GM18868 (cell line): ENCODE results near the gene TAS2R20.
"Not testable (repeated sequence)": the region's sequence is repeated elsewhere in the genome, so short reads cannot be mapped to it uniquely, and the experiment has no call there.

Source experiments
- ATAC-seq: cut with Tn5 transposase; IDR thresholded peaks from one replicate; pipeline ENCODE4 v1.9.1; 2021; ENCODE audit warnings: mild to moderate bottlenecking, moderate library complexity; ENCODE audit not compliant: unreplicated experiment

Gene TAS2R20, protein sequence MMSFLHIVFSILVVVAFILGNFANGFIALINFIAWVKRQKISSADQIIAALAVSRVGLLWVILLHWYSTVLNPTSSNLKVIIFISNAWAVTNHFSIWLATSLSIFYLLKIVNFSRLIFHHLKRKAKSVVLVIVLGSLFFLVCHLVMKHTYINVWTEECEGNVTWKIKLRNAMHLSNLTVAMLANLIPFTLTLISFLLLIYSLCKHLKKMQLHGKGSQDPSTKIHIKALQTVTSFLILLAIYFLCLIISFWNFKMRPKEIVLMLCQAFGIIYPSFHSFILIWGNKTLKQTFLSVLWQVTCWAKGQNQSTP

DNA sequence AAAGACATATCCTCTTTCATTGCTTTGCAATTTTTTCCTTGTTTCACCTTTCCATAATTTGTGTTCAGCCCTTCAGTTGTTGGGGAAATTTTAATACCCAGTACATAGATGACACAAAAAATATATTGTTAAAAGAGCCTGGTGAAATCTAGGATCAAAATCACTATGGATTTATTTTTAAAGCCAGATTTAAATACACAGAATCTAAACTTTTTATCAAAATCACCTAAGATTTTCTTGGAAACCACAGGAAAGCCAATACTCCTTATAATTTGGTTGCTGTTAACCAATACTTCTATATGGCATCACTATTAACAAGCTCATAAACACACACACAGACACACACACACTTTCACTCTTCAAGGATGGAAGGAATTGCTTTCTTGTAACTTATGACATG is at the start of gene TAS2R20:
Gene TAS2R20 (minus strand): TSS at position 101 of the 400 bp plus-strand sequence. CDS start 429 bp downstream, outside the sequence.
- no peak for ATAC-seq

DNA sequence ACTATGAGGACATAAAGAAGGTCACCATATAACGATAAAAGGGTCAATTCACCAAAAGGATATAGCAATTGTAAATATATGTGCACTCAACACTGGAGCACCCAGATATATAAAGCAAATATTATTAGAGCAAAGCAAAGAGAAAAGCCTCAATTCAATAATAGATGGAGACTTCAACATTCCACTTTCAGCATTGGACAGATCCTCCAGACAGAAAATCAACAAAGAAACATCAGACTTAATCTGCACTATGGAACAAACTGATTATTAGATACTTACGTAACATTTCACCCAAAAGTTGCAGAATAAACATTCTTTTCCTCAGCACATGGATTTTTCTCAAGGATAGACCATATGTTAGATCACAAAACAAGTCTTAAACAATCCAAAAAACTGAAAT is 43.3 kb upstream of the TAS2R20 start:
- ATAC-seq: not testable (repeated sequence)

DNA sequence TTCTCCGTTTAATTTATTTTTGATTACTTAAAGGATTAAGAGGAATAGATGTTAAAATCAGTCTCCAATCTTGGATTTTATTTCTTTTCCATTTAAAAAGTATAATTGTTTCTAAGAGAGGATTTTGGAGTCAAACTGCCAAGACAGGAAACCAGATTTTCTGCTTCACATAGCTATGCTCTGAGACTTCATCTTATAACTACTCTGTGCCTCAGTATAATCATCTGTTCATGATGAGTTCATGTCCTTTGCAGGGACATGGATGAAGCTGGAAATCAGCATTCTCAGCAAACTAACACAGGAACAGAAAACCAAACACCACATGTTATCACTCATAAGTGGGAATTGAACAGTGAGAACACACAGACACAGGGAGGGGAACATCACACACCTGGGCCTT is 42.1 kb upstream of the TAS2R20 start:
- ATAC-seq: no peak

DNA sequence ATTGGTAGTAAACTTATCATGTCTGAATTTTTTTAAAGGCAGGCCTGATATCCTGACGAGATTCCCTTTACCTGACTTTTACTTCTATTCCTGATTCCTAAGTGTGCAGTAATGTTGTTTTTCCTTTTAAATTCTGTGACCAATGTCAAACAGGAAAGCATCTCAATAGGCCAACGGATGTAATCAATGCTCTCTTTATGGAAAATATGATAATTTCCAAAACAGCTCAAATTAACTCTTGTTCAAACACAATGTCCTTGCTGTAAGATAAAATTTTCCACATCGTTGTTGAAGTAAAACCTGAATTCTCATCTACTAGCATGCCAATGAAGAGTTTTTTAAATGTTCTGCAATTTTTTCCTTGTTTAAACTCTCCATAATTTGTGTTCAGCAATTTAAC is 41.1 kb upstream of the TAS2R20 start:
- no peak for ATAC-seq

DNA sequence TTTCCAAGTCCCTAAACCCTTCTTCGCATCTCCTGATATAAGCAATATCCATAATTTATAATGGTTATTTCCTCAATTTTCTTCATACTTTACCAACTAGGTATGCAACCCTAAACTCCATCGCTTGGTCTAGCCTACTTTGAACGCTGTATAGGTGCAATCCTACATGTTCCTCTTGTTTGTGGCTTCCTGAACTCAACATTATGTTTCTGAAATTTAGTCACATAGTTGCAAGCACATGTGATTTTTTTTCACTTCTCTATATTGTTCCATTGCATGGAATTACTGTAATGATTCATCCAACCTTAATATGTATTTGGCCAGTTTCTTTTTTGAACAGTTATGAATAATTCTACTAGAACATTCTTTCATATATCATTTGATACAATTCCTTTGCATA is 35.9 kb upstream of the TAS2R20 start:
- ATAC-seq: peak; percentile 91

DNA sequence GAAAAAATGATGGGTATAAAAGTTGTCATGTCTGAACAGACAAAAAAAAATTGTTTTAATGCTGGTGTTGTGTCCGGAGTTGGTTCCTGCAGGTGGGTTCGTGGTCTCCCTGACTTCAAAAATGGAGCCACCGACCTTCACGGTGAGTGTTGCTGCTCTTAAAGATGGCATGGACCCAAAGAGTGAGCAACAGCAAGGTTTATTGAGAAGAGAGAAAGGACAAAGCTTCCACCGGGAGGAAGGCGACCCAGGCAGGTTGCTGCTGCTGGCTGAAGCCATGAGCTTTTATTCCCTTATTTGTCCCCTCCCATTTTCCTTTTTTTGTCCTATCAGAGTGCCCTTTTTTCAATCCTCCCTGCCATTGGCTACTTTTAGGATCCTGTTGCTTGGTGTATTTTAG is 33.2 kb upstream of the TAS2R20 start, which contains the start of gene TAS2R31:
Gene TAS2R31 (minus strand): TSS at position 101 of the 400 bp plus-strand sequence. CDS start 72 bp downstream, at position 29.
- no peak for ATAC-seq

DNA sequence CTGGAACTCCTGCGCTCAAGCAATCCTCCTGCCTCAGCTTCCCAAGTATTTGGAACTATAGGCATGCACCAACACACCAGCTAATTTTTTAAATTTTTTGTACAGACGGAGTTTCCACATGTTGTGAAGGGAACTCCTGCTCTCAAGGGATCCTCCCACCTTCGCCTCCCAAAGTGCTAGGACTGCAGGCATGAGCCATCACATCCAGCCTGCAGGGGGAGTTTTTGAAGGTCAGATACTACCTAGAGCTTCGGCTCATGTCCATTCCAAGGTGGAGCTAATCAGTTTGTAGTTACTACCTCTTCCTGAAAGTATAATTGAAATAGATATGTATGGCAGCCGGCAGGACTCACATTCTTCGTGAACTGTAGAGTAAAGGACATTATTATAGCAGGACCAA is 28.0 kb upstream of the TAS2R20 start:
- ATAC-seq: no peak

DNA sequence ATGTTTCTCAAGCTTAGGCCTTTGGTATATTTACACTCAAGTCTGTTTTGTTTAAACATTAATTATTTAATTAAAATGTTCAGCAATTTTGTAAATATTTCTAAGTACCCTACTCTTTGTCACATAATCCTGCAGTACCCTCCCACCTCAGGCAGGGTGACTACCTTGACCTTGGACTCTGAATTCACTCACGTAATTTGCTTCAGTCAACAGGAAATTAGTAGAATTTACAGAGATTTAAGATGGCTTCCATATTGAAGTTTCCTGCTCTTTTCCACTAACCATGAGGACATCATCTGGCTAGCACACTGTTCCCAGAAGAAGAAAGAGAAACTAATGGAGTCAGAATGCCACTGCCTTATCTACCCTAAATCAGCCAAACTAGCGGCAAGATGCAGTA is 25.3 kb upstream of the TAS2R20 start:
- ATAC-seq: no peak

DNA sequence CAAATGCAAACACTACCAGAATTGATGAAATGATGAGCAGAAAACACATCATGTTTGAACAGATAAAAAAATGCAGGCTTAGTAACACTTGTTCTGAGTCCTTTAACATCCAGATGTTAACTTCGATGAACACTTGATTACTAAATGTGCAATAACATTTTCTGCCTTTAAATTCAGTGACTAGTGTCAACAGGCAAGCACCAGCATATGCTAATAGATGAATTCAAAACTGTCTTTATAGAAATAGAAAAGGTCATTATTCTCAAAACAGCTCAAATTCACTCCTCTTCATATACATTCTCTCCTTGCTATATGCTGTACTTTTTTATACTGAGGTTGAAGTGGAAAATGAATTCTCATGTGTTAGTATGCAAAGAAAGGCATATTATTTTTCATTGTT is 24.4 kb upstream of the TAS2R20 start, which contains the start of gene TAS2R19:
Gene TAS2R19 (minus strand): TSS at position 101 of the 400 bp plus-strand sequence. CDS start 49 bp downstream, at position 52.
- ATAC-seq: no peak

DNA sequence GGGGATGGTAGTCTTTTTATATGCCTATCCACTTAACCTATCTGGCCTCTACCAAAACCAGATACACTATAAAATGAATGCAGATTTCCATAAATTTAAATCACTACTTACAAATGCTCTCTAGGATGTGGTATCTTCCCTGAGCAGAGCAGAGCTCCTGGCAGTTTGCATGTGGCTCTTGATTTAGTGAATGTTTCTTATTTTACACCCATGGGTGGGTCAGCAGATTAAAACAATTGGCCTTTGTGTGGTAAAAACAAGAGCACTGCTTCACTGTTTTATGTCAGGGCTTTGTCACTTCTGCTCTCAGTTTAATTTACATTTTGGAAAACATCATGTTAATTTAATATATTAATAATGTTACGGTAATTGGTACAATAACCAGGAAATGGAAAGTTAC is 18.8 kb upstream of the TAS2R20 start:
- no peak for ATAC-seq

DNA sequence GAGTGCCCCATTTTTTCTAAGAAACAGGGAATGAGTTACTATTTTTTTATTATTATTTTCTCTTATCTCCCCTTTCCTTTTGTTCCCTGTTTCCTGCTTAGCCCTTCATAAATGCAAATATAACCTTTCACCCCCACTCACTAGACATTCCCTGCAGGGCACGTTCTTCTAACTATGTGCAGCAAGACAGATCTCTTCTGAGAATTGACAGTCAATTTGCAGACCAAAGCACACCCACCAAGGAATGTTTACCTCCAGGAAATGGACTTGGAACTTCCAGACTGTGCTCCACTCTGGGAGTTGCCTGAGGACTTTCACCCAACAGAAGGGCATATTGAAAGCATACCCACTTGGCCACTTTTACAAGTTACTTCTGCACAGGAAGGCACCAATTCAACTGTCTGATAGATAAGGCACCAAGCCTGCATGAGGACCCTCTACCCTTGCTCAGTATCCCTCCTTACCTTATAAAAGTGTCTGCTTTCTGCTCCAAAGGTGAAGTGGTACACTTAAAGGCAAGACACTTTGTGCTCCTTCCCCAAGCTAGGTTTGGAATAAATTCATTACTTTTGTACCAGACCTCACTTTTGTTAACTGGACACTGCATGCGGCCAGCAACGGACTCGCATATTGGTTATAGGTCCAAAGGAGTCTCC is 17.8 kb upstream of the TAS2R20 start:
- ATAC-seq: no peak

DNA sequence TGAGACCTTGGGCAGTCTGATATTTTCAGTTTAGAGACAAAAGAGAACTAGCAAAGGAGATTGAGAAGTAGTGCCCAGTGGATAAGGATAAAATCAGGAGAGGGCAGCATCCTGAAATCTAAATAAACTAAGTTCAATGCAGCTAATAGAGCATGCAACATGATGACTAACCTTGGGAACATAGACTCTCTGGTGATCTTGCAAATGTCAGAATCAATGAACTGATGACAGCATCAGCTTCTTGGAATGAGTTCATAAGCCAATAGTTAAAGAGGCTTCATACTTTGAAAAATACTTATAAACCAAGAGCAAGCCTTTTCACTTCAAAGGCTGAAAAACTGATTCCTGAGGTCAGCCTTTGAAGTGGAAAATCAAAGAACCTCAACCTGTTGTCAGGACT is 16.1 kb upstream of the TAS2R20 start:
- no peak for ATAC-seq

DNA sequence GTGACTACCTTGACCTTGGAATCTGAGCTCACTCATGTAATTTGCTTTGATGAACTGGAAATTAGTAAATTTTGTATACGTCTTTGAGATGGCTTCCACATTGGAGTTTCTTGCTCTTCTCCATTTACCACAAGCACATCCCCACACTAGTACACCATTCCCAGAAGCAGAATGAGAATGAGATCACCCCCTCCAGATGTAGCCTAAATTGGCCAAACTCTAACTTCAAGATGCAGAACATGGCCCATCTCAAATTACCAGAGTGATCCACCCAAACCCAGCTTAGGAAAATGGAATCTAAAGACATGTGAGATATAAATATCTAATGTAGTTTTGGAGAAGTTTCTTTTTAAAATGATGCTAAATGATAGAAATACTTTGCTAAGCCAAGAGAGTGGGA is 9.5 kb upstream of the TAS2R20 start:
- no peak for ATAC-seq

DNA sequence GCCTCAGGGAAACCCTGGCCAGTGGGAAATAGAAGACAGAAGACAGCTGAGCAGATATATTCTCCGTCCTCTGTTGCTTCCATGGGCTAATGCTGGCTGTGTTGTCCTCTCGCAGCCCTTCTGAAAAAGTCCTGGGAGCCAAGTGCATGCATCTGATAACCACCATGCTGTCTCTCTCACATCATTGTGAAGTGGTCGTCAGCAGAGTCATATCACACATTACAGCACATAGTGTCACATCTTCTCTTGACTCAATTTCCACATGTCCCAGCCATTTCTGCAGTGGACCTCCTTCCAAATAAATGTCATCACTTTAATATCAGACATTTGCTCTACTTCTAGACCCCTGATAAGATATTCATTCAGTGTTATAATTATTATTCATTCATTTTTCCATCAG is 3.8 kb downstream of the TAS2R20 start:
- no peak for ATAC-seq

DNA sequence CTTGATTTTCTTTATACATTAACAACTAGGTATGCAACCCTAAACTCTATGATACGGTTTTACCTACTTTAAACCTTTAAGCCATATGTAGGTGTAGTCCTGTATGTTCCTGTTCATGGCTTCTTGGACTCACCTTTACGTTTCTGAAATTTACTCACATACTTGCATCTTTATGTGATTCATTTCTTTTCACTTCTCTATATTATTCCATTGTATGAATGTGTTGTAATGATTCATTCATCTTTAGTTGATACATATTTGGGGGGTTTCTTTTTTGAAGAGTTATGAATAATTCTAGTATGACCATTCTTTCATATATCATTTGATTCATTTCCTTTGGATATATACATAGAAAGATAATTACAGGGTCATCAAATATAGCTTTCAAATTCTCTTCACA is 9.0 kb downstream of the TAS2R20 start:
- no peak for ATAC-seq

DNA sequence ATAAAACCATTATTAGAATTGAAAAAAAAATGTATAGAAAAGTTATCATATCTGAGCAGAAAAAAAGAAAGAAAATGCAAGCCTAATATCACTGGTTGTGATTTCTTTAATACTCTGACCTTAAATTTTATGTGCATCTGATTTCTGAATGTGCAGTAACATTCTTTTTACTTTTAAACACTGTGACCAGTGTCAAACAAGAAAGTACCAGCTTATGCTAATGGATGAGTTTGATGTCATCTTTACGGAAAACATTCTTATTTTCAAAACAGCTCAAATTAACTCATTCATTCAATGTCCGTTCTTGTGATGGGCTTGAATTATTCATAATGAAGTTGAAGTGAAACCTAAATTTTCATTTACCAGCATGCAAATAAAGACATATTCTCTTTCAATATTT is 11.3 kb downstream of the TAS2R20 start, which contains the start of gene TAS2R50:
Gene TAS2R50 (minus strand): TSS at position 101 of the 400 bp plus-strand sequence. CDS start 52 bp downstream, at position 49.
- ATAC-seq: no peak

DNA sequence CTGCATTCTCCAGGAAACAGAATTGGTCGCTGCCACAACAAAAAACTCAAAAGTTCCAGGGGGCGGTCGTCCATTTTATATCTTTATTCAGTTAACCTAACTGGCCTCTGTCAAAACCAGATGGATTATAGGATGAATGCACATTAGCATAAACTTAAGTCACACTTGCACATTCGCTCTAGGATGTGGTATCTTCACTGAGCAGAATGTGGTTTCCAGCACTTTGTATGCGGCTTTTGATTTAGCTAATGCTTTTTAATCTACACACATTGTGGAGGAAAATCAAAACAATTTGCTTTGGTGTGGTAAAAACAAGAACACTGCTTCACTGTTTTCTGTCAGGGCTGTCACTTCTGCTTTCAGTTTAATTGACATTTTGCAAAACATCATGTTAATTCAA is 15.9 kb downstream of the TAS2R20 start:
- ATAC-seq: no peak

DNA sequence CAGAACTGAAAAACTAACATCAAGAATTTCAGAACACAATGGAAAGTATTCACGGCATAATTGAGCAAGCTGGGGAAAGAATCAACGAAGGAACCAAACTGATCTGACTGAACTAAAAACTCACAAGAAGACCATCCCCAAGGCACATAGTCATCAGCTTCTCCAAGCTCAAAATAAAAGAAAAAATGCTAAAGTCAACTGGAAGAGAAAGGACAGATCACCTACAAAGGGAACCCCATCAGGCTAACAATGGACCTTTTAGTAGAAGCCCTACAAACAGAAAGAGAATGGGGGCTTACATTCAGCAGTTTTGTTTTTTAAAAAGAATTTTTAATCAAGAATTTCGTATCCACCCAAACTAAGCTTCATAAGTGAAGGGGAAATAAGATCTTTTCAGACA is 23.1 kb downstream of the TAS2R20 start:
- no peak for ATAC-seq

DNA sequence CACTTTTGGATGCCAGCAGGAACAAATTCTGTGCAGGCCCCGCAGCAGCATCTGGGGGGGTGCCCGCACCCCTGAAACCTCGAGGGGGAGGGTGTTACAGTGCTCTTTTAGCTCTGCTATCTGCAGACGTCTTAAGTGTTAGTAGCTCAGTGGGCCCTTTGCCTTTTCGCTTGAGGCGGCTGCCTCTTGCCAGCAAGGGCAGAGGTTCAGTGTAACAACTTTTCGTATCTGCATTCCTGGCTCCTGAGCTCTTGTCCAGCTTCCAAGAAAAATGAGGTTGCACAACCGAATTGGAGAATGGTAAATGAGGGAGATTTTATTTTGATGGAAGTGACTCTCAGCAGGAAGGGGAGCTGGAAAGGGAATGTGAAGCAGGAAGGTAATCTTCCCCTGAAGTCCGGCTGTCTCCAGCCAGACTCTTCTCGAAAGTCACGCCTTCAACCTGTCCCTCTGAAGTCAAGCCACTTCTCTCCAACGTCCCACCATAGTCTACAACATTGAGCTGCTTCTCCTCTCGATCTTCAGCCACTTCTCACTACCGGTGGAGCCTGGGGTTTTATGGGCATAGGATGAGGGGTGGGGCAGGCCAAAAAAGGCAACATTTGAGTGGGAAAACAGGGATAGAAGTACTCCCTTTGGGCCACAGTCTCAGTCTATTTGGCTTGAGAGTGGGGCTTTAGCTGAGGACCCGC is 29.2 kb downstream of the TAS2R20 start:
- ATAC-seq: no peak

DNA sequence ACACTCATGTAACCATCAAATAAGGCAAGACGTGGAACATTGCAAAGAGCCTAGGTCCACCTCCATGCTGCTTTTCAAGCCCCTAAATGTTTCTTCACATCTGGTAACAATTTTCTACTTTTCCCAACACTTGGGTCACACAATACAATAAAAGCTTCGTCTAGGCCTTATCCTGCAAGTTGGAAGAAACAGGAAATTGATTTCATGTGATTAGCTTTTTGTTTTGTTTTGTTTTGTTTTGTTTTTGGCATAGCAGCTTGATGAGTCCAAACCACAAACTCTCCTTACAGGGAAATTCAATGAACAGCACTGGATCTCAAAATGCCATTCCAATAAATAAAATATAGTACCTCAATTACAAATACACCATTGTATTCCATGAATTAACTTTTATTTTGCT is 30.7 kb downstream of the TAS2R20 start:
- ATAC-seq: no peak

DNA sequence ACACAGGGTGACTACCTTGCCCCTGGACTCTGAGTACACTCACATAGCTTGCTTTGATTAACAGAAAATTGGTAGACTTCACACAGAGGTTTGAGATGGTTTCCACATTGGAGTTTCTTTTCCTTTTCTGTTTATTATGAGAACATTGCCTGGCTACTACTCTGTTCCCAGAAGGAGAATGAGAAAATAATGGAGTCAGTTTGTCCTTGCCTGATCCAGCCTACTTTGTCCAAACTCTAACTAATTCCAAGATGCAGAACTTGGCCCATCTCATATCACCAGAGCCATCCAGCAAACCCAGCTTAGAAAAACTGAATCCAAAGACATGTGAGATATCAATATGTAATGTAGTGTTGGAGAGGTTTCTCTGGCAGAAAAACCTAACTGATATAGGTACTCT is 31.8 kb downstream of the TAS2R20 start:
- no peak for ATAC-seq

DNA sequence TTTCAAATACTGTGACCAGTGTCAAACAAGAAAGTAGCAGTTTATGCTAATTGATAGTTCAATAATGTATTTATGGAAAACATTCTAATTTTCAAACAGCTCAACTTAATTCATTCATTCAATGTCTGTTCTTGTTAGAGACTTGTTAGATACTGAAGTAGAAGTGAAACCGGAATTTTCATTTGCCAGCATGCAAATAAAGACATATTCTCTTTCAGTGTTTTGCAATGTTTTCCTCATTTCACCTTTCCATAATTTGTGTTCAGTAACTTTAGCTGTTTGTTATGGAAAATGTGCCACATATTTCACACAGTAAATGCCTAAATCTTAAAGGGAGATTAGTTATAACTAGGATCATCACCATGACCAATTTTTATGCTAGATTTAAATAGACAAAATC is 32.6 kb downstream of the TAS2R20 start:
- no peak for ATAC-seq
